HG03108 (cell line): Measurements from ENCODE around the gene IGF2R.
"Not testable (repeated sequence)": the region's sequence is repeated elsewhere in the genome, so short reads cannot be mapped to it uniquely, and the experiment has no call there.

Source experiments
- ATAC-seq: cut with Tn5 transposase; IDR thresholded peaks from one replicate; pipeline ENCODE4 v1.9.1; 2021; ENCODE audit warnings: moderate library complexity; ENCODE audit not compliant: unreplicated experiment

The IGF2R gene

GRCh38 chr6:159951772-159952171 lies 17.1 kb upstream of the IGF2R start:
- no peak for ATAC-seq

DNA sequence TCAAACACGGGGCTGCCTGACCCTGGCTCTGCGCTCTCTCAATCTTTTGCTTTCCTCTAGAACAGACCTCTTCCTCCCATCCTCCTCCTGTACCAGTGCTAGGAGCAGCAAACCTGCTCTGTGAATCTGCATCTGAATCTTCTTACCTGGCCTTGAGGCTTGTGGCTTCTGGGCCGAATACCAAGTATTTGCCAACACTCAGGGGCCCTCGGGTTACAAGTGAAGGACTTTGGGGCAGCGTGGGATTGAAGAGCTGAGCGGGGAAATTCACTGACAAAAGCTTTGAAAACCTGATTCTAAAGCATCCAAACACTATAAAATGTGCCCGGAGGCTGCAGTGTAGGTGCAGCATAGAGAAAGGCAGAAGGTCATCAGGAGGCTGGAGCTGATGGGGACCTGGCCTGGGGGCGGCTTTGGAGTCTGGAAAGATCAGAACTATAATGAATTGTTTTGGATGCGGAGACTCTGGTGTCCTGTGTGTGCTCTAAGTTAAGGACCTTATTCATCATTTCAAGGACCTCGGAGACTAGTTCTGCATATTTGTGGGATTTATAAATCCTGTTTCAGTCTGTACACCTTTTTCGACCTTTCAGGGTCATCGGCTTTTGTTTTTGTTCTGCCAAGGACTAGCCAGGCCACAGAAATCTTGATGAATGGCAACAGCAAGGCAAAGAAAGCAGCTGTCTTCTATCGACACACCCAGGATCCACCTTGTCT lies 16.4 kb upstream of the IGF2R start:
- ATAC-seq, result no peak

- ATAC-seq, result no peak
Measured at GRCh38 chr6:159953091-159953601, 15.7 kb upstream of the IGF2R start.

GRCh38 chr6:159955945-159956361 lies 12.9 kb upstream of the IGF2R start:
- no peak for ATAC-seq

DNA sequence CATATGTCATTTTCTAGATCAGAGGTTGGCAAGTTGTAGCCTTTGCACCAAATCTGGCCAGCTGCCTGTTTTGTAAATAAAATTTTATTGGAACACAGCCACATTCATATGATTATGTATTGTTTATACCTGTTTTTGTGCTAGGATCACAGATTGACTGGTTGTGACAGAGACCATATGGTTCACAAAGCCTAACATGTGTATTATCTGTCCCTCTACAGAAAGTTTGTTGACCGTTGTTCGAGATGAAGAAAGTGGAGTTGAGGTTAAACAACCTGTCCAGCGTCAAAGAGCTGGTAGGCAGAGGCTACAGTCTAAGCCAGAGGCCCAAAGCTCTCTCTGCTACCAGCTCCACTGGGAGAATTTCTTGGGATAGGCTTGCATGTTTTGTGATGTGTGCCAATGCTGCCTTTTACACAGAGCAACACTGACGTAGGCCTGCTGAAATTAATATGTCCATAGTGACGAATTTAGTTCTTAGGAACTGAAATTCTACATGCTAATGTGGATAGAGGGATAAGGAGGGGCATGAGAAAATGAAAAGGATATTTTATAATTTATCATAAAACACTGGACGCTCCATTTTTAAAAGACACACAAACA lies 11.7 kb upstream of the IGF2R start:
- no peak for ATAC-seq

- peak; percentile 61 for ATAC-seq
Measured at GRCh38 chr6:159959165-159959975, 9.5 kb upstream of the IGF2R start.

DNA sequence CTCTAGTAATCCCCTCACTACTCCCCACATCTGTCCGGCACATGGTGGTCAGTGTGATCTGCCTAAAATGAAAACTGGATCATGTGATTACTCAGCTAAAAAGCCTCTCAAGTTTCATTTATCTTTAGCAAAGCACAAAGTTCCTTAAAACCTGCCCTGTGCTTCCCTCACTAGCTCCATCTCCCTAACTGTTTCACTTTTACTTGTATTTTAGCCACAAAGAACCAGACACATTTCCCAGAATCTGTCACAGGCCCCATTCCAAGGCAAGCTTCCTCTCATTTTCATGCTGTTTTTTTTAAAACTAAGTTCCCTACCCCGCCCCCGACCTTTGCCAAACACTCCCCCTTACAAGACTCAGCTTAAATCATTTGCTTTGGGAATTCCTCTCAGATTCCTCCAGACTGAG lies 8.9 kb upstream of the IGF2R start:
- no peak for ATAC-seq

DNA sequence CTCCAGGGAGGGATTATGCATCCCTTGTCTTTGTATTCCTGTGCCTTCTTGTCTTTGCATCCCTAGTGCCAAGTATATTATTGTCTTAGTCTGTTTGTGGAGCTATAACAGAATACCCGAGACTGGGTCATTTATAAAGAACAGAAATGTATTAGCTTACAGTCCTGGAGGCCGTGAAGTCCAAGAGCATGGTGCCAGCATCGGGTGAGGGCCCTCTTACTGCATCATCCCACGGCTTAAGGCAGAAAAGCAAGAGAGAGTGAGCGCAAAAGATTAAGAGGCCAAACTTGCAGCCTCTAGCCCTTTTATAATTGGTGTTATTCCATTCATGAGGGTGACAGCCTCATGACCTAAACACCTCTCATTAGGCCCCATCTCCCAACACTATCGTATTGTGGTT lies 8.4 kb upstream of the IGF2R start:
- no peak for ATAC-seq

- ATAC-seq, result no peak
Measured at GRCh38 chr6:159961528-159961927, 7.4 kb upstream of the IGF2R start.

DNA sequence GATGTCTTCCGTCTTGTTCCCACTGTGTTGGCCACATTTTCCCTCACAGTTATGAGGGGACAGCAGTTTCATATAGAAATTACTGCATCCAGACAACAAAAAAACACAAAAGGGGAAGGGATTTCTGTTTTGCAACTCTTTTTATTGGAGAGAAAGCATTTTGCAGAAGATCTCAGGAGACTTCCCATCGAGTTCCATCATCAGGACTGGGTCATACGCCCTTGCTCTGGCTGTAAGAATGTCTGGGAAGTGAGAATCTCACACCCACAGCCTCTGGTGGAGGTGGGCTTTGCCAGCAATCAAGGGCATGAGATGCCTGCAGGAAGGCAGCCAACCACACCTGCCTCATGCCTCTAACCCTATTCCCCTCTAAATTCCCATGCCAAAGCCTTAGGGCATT lies 5.8 kb upstream of the IGF2R start:
- ATAC-seq, result no peak

DNA sequence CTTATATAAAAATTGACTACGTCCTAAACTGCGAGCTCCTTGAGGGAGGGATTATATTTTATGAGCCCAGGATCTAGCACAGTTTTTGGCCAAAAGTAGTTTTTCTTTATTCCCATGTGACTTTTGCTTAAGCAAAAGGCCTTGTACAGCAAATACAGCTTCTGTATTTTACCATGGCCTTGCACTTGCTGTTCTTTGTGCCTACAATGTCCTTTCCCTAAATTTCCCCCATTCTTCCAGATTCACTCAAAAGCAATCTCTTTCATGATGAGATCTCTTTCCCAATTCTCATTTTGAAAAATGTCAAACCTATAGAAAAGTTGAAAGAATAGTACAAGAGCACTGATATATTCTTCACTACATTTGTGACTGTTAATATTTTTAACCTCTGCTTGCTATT lies 4.8 kb upstream of the IGF2R start:
- ATAC-seq, result no peak

GRCh38 chr6:159966339-159966738 lies 2.5 kb upstream of the IGF2R start:
- ATAC-seq, result no peak

- no peak for ATAC-seq
Measured at GRCh38 chr6:159966981-159967380, 1.9 kb upstream of the IGF2R start.

- ATAC-seq, result not testable (repeated sequence)
Measured at GRCh38 chr6:159967621-159968020, 1.3 kb upstream of the IGF2R start.

- peak; percentile 21 for ATAC-seq
Measured at GRCh38 chr6:159969204-159969912, 476 bp downstream of the IGF2R start.

DNA sequence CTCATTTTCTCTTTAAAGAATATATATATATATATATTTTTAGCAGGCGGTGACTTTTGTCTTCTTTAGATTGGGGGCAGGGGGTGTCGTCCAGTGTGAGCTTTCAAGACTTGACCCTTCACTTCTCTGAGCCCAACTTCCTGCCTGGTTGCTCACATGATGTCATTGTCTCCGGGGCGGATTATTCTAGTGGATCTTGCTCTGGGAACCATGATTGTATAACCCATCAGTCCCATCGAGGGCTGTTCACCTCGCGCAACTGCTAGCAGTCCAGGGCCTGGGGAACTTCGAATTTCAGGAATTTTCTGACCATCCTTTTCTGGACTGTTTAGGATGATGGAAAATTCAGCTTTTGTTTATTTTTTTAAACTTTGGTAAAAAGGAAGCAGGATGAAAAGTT lies 1.0 kb downstream of the IGF2R start:
- peak; percentile 27 for ATAC-seq

- ATAC-seq, result no peak
Measured at GRCh38 chr6:159970659-159971063, 1.8 kb downstream of the IGF2R start.

DNA sequence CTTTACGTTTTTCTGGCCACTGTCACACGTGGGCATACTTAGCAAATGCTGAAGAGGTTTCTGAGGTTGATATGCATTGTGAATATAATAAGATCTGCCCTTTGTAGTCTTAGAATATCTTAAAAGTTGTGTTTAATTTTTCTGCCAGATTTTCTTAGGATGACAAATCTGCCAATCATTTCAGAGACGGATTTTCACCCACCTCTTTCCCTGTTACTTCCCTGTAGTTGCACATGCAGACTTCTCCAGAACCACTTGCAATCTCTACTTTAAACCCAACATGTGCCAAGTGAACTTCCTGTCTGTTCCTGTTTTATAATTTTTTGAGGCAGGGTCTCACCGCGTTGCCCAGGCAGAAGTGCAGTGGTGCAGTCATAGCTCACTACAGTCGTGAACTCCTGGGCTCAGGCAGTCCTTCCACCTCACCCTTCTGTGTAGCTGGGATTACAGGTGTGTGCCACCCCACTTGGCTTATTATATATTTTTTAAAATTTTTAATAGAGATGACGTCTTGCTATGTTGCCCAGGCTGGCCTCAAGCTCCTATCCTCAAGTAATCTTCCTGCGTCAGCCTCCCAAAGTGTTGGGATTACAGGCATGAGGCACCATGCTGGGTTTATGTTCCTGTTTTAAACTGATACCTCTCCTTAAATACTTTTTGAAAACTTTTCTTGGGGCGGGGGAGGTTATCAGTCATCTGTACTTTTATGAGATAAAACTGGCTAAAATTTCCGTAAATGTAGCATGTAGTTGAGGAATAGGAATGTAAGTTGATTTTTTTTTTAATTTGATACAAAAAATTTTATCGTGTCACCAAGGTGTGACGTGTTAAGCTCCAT lies 2.7 kb downstream of the IGF2R start:
- no peak for ATAC-seq

GRCh38 chr6:159972506-159973268 lies 3.8 kb downstream of the IGF2R start:
- no peak for ATAC-seq
